Ramos (cell line): ENCODE results near the gene RBM28.
"Not testable (repeated sequence)": the region's sequence is repeated elsewhere in the genome, so short reads cannot be mapped to it uniquely, and the experiment has no call there.

Source experiments
- in situ Hi-C: fragments of 300-500 bp; cut with MboI; formaldehyde crosslinking; loops from one replicate; pipeline ENCODE4 v1.14.3; 2022; ENCODE audit warnings: low sequenced_read_pairs; ENCODE audit not compliant: unreplicated experiment

Gene RBM28

GRCh38 chr7:128302139-128302538 is 41.6 kb downstream of the RBM28 start:
- in situ Hi-C loops: no loop called here

- in situ Hi-C loops: no loop called here
Observed at GRCh38 chr7:128299109-128299607, 44.5 kb downstream of the RBM28 start.

GRCh38 chr7:128298004-128298403 is 45.7 kb downstream of the RBM28 start:
- in situ Hi-C loops: not testable (repeated sequence)

GRCh38 chr7:128287556-128287955 is 56.2 kb downstream of the RBM28 start:
- in situ Hi-C loops: no loop called here

- in situ Hi-C loops: no loop called here
Observed at GRCh38 chr7:128284102-128284501, 59.6 kb downstream of the RBM28 start.

GRCh38 chr7:128281605-128282380 is 61.9 kb downstream of the RBM28 start:
- in situ Hi-C loops: no loop called here

- in situ Hi-C loops: not testable (repeated sequence)
Observed at GRCh38 chr7:128280451-128280850, 63.3 kb downstream of the RBM28 start.

GRCh38 chr7:128279124-128279713 is 64.5 kb downstream of the RBM28 start:
- in situ Hi-C loops: no loop called here

GRCh38 chr7:128278366-128278765 is 65.3 kb downstream of the RBM28 start:
- in situ Hi-C loops: no loop called here

- in situ Hi-C loops: no loop called here
Observed at GRCh38 chr7:128275681-128276080, 68.0 kb downstream of the RBM28 start.

- in situ Hi-C loops: no loop called here
Observed at GRCh38 chr7:128274884-128275603, 68.7 kb downstream of the RBM28 start.

- in situ Hi-C loops: no loop called here
Observed at GRCh38 chr7:128274246-128274883, 69.3 kb downstream of the RBM28 start.

GRCh38 chr7:128271942-128272481 is 71.7 kb downstream of the RBM28 start:
- in situ Hi-C loops: no loop called here

GRCh38 chr7:128271471-128271941 is 72.2 kb downstream of the RBM28 start:
- in situ Hi-C loops: no loop called here

GRCh38 chr7:128270826-128271272 is 72.9 kb downstream of the RBM28 start:
- in situ Hi-C loops: no loop called here

- in situ Hi-C loops: no loop called here
Observed at GRCh38 chr7:128268233-128268632, 75.5 kb downstream of the RBM28 start.

- in situ Hi-C loops: no loop called here
Observed at GRCh38 chr7:128267595-128267924, 76.1 kb downstream of the RBM28 start.

GRCh38 chr7:128266883-128267594 is 76.7 kb downstream of the RBM28 start:
- in situ Hi-C loops: no loop called here

- in situ Hi-C loops: no loop called here
Observed at GRCh38 chr7:128266529-128266882, 77.2 kb downstream of the RBM28 start.

GRCh38 chr7:128265906-128266300 is 77.8 kb downstream of the RBM28 start:
- in situ Hi-C loops: no loop called here
